WTC11 (cell line): ENCODE results near the gene SALL1. TPM values are rescaled to one million over a fixed set of nuclear protein-coding genes. Genes with fewer than 3 reads are reported as not detected.

Experiments used
- ATAC-seq: fragments of 200-7000 bp; cut with Tn5 transposase; 2 replicates; pipeline ENCODE4 v1.10.0; 2021; ENCODE audit warnings: mild to moderate bottlenecking, moderate library complexity
- CTCF ChIA-PET: fragments of 300-600 bp; sonication (Branson Sonifier 250); formaldehyde crosslinking; loops from one replicate; lab custom pipeline; 2021; ENCODE audit warnings: antibody characterized with exemption; lab: Charles Lee
- POLR2A ChIA-PET: fragments of 350-600 bp; sonication (Branson Sonifier 250); formaldehyde crosslinking; loops from one replicate; lab custom pipeline; 2021; ENCODE audit warnings: antibody characterized with exemption; lab: Charles Lee
- DNase-seq: peaks from one replicate; pipeline ENCODE4 v3.0.0; 2021; ENCODE audit warnings: low spot score
- H3K27ac Mint-ChIP-seq: 2 replicates; pipeline ENCODE4 v1.8.0; 2021; ENCODE audit warnings: mixed read lengths
- H3K27me3 Mint-ChIP-seq: 2 replicates; pipeline ENCODE4 v1.8.0; 2021; ENCODE audit warnings: low read depth, mild to moderate bottlenecking, moderate library complexity, mixed read lengths
- H3K36me3 Mint-ChIP-seq: 2 replicates; pipeline ENCODE4 v1.8.0; 2021; ENCODE audit warnings: mixed read lengths
- H3K4me1 Mint-ChIP-seq: 2 replicates; pipeline ENCODE4 v1.8.0; 2022; ENCODE audit warnings: mixed read lengths
- H3K4me3 Mint-ChIP-seq: 2 replicates; pipeline ENCODE4 v1.8.0; 2021; ENCODE audit warnings: mild to moderate bottlenecking, moderate library complexity, mixed read lengths
- H3K9me3 Mint-ChIP-seq: 2 replicates; pipeline ENCODE4 v1.8.0; 2021; ENCODE audit warnings: mixed read lengths
- AR ChIP-seq: fragments of 250-450 bp; sonication (Bioruptor Pico); IDR thresholded peaks from 2 replicates; pipeline ENCODE4 v1.9.0; 2021; ENCODE audit warnings: mild to moderate bottlenecking
- ARID4B ChIP-seq: sonication (generic); formaldehyde crosslinking; IDR thresholded peaks from 2 replicates; pipeline ENCODE4 v1.8.0; 2023; ENCODE audit warnings: missing genetic modification reagents, mild to moderate bottlenecking, borderline replicate concordance
- CREM ChIP-seq: sonication (generic); formaldehyde crosslinking; IDR thresholded peaks from 2 replicates; pipeline ENCODE4 v1.8.1; 2022; ENCODE audit warnings: mild to moderate bottlenecking, missing genetic modification reagents, moderate library complexity
- CTCF ChIP-seq: fragments of 200-600 bp; IDR thresholded peaks from 2 replicates; pipeline ENCODE4 v1.8.0; 2022; ENCODE audit warnings: antibody characterized with exemption
- ELF4 ChIP-seq: sonication (generic); formaldehyde crosslinking; IDR thresholded peaks from 2 replicates; pipeline ENCODE4 v1.8.1; 2022; ENCODE audit warnings: low read depth, mild to moderate bottlenecking, moderate library complexity, missing genetic modification reagents
- MYBL2 ChIP-seq: sonication (generic); formaldehyde crosslinking; IDR thresholded peaks from 2 replicates; pipeline ENCODE4 v1.8.1; 2023; ENCODE audit warnings: mild to moderate bottlenecking, moderate library complexity, missing genetic modification reagents
- PRDM15 ChIP-seq: sonication (generic); formaldehyde crosslinking; IDR thresholded peaks from 2 replicates; pipeline ENCODE4 v1.8.0; 2022; ENCODE audit warnings: missing genetic modification reagents
- ZNF138 ChIP-seq: sonication (generic); formaldehyde crosslinking; conservative IDR thresholded peaks from 2 replicates; pipeline ENCODE4 v1.8.1; 2022; ENCODE audit warnings: mild to moderate bottlenecking, moderate library complexity, missing genetic modification reagents
- ZNF671 ChIP-seq: fragments of 250-450 bp; sonication (Bioruptor Pico); IDR thresholded peaks from 2 replicates; pipeline ENCODE4 v1.8.0; 2021; ENCODE audit warnings: mild to moderate bottlenecking
- total RNA-seq: library from RNA; stranded (reverse); gene quantifications from 3 replicates; pipeline ENCODE4 v1.2.3, GENCODE V29; 2021
- TF ChIP-seq, protein P1 (sequence below): sonication (generic); formaldehyde crosslinking; IDR thresholded peaks from 2 replicates; pipeline ENCODE4 v1.8.1; 2023; ENCODE audit warnings: mild to moderate bottlenecking, missing genetic modification reagents, moderate library complexity
- TF ChIP-seq, protein P2 (sequence below): fragments of 250-450 bp; sonication (Bioruptor Pico); IDR thresholded peaks from 2 replicates; pipeline ENCODE4 v2.1.2; 2022; ENCODE audit warnings: mild to moderate bottlenecking, moderate library complexity

The SALL1 gene
- total RNA-seq, 1 experiment from 2014 or later: 63.9 TPM

GRCh38 chr16:51180719-51181502, 29.8 kb upstream of the SALL1 start:
- TF ChIP-seq MYBL2 (CRISPR knock-in tag) (no peak), ELF4 (CRISPR knock-in tag) (no peak), CREM (CRISPR knock-in tag) (no peak), CTCF (no peak), ZNF671 (CRISPR knock-in tag) (no peak), ARID4B (CRISPR knock-in tag) (no peak), ZNF138 (CRISPR knock-in tag) (no peak), PRDM15 (CRISPR knock-in tag) (peak; percentile 80), AR (CRISPR knock-in tag) (no peak)
- TF ChIP-seq, protein P1, sequence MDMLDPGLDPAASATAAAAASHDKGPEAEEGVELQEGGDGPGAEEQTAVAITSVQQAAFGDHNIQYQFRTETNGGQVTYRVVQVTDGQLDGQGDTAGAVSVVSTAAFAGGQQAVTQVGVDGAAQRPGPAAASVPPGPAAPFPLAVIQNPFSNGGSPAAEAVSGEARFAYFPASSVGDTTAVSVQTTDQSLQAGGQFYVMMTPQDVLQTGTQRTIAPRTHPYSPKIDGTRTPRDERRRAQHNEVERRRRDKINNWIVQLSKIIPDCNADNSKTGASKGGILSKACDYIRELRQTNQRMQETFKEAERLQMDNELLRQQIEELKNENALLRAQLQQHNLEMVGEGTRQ: peak; percentile 9; the same call in 1 of the 2 replicates
- TF ChIP-seq, protein P2, sequence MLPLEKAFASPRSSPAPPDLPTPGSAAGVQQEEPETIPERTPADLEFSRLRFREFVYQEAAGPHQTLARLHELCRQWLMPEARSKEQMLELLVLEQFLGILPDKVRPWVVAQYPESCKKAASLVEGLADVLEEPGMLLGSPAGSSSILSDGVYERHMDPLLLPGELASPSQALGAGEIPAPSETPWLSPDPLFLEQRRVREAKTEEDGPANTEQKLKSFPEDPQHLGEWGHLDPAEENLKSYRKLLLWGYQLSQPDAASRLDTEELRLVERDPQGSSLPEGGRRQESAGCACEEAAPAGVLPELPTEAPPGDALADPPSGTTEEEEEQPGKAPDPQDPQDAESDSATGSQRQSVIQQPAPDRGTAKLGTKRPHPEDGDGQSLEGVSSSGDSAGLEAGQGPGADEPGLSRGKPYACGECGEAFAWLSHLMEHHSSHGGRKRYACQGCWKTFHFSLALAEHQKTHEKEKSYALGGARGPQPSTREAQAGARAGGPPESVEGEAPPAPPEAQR (CRISPR knock-in tag): no peak
- Mint-ChIP-seq H3K27me3 (no peaks in the 10 kb centered on the region; the same call in 1 of the 2 replicates), H3K36me3 (no peaks in the 10 kb centered on the region), H3K27ac (peak overlapping the region; percentile 95), H3K4me1 (peaks cover 63% of the 10 kb centered on the region), H3K4me3 (peak overlapping the region; percentile 35), H3K9me3 (no peaks in the 10 kb centered on the region)
- POLR2A ChIA-PET: interaction anchor here (0.8 to 2.0 kb wide), 4 partner anchors 26 to 32 kb away, joined by 5 to 10 read pairs (median 6); no protein-coding TSS in a partner anchor
- CTCF ChIA-PET: interaction anchor here (0.7 to 1.2 kb wide), 3 partner anchors 27 to 375 kb away, joined by 5 to 8 read pairs (median 7); no protein-coding TSS in a partner anchor
- ATAC-seq (peak; percentile 79), DNase-seq (no peak)
